WTC11 (cell line): ENCODE results near the gene FHOD1. TPM values are rescaled to one million over a fixed set of nuclear protein-coding genes. Genes with fewer than 3 reads are reported as not detected.

Source experiments
- ATAC-seq: fragments of 200-7000 bp; cut with Tn5 transposase; 2 replicates; pipeline ENCODE4 v1.10.0; 2021; ENCODE audit warnings: mild to moderate bottlenecking, moderate library complexity
- CTCF ChIA-PET: fragments of 300-600 bp; sonication (Branson Sonifier 250); formaldehyde crosslinking; loops from one replicate; lab custom pipeline; 2021; ENCODE audit warnings: antibody characterized with exemption; lab: Charles Lee
- POLR2A ChIA-PET: fragments of 350-600 bp; sonication (Branson Sonifier 250); formaldehyde crosslinking; loops from one replicate; lab custom pipeline; 2021; ENCODE audit warnings: antibody characterized with exemption; lab: Charles Lee
- DNase-seq: peaks from one replicate; pipeline ENCODE4 v3.0.0; 2021; ENCODE audit warnings: low spot score
- H3K27ac Mint-ChIP-seq: 2 replicates; pipeline ENCODE4 v1.8.0; 2021; ENCODE audit warnings: mixed read lengths
- H3K27me3 Mint-ChIP-seq: 2 replicates; pipeline ENCODE4 v1.8.0; 2021; ENCODE audit warnings: low read depth, mild to moderate bottlenecking, moderate library complexity, mixed read lengths
- H3K36me3 Mint-ChIP-seq: 2 replicates; pipeline ENCODE4 v1.8.0; 2021; ENCODE audit warnings: mixed read lengths
- H3K4me1 Mint-ChIP-seq: 2 replicates; pipeline ENCODE4 v1.8.0; 2022; ENCODE audit warnings: mixed read lengths
- H3K4me3 Mint-ChIP-seq: 2 replicates; pipeline ENCODE4 v1.8.0; 2021; ENCODE audit warnings: mild to moderate bottlenecking, moderate library complexity, mixed read lengths
- H3K9me3 Mint-ChIP-seq: 2 replicates; pipeline ENCODE4 v1.8.0; 2021; ENCODE audit warnings: mixed read lengths
- ATF6 ChIP-seq: sonication (generic); formaldehyde crosslinking; IDR thresholded peaks from 2 replicates; pipeline ENCODE4 v1.8.1; 2023; ENCODE audit warnings: mild to moderate bottlenecking, missing genetic modification reagents
- CDX4 ChIP-seq: fragments of 250-450 bp; sonication (Bioruptor Pico); IDR thresholded peaks from 2 replicates; pipeline ENCODE4 v1.9.0; 2021; ENCODE audit warnings: moderate library complexity, mild to moderate bottlenecking, inconsistent platforms, borderline replicate concordance
- E2F1 ChIP-seq: sonication (generic); formaldehyde crosslinking; IDR thresholded peaks from 2 replicates; pipeline ENCODE4 v1.8.0; 2022; ENCODE audit warnings: mild to moderate bottlenecking, missing genetic modification reagents
- EMX1 ChIP-seq: fragments of 250-450 bp; sonication (Bioruptor Pico); IDR thresholded peaks from 2 replicates; pipeline ENCODE4 v1.8.0; 2021; ENCODE audit warnings: mild to moderate bottlenecking
- ERG ChIP-seq: fragments of 250-450 bp; sonication (Bioruptor Pico); IDR thresholded peaks from 2 replicates; pipeline ENCODE4 v1.8.0; 2021; ENCODE audit warnings: mild to moderate bottlenecking
- GTF2I ChIP-seq: fragments of 250-450 bp; sonication (Bioruptor Pico); conservative IDR thresholded peaks from 2 replicates; pipeline ENCODE4 v1.4.0; 2021; ENCODE audit warnings: mild to moderate bottlenecking
- HMGA2 ChIP-seq: fragments of 250-450 bp; sonication (Bioruptor Pico); IDR thresholded peaks from 2 replicates; pipeline ENCODE4 v1.4.0; 2021; ENCODE audit warnings: mild to moderate bottlenecking, moderate library complexity
- JUN ChIP-seq: sonication (generic); formaldehyde crosslinking; IDR thresholded peaks from 2 replicates; pipeline ENCODE4 v1.8.0; 2023; ENCODE audit warnings: mild to moderate bottlenecking, missing genetic modification reagents
- MAX ChIP-seq: sonication (generic); formaldehyde crosslinking; IDR thresholded peaks from 2 replicates; pipeline ENCODE4 v1.8.0; 2022; ENCODE audit warnings: mild to moderate bottlenecking, missing genetic modification reagents
- NR1H2 ChIP-seq: sonication (generic); formaldehyde crosslinking; IDR thresholded peaks from 2 replicates; pipeline ENCODE4 v1.9.0; 2021; ENCODE audit warnings: mild to moderate bottlenecking, moderate library complexity, missing genetic modification reagents
- OVOL2 ChIP-seq: fragments of 250-450 bp; sonication (Bioruptor Pico); IDR thresholded peaks from 2 replicates; pipeline ENCODE4 v1.9.0; 2021; ENCODE audit warnings: mild to moderate bottlenecking, borderline replicate concordance
- PREB ChIP-seq: sonication (generic); formaldehyde crosslinking; IDR thresholded peaks from 2 replicates; pipeline ENCODE4 v1.8.1; 2022; ENCODE audit warnings: mild to moderate bottlenecking, missing genetic modification reagents, moderate library complexity, borderline replicate concordance
- RELA ChIP-seq: sonication (generic); formaldehyde crosslinking; IDR thresholded peaks from 2 replicates; pipeline ENCODE4 v1.8.1; 2022; ENCODE audit warnings: missing genetic modification reagents, mild to moderate bottlenecking, borderline replicate concordance
- SMAD4 ChIP-seq: sonication (generic); formaldehyde crosslinking; IDR thresholded peaks from 2 replicates; pipeline ENCODE4 v1.8.0; 2022; ENCODE audit warnings: mild to moderate bottlenecking, missing genetic modification reagents
- ZNF138 ChIP-seq: sonication (generic); formaldehyde crosslinking; conservative IDR thresholded peaks from 2 replicates; pipeline ENCODE4 v1.8.1; 2022; ENCODE audit warnings: mild to moderate bottlenecking, moderate library complexity, missing genetic modification reagents
- ZNF281 ChIP-seq: sonication (generic); formaldehyde crosslinking; IDR thresholded peaks from 2 replicates; pipeline ENCODE4 v1.8.0; 2023; ENCODE audit warnings: mild to moderate bottlenecking, missing genetic modification reagents
- ZNF396 ChIP-seq: fragments of 250-450 bp; sonication (Bioruptor Pico); IDR thresholded peaks from 2 replicates; pipeline ENCODE4 v1.8.0; 2021; ENCODE audit warnings: mild to moderate bottlenecking, moderate library complexity, borderline replicate concordance
- ZNF512 ChIP-seq: sonication (generic); formaldehyde crosslinking; IDR thresholded peaks from 2 replicates; pipeline ENCODE4 v1.8.1; 2022; ENCODE audit warnings: missing genetic modification reagents, borderline replicate concordance
- total RNA-seq: library from RNA; stranded (reverse); gene quantifications from 3 replicates; pipeline ENCODE4 v1.2.3, GENCODE V29; 2021

Gene FHOD1
- total RNA-seq, 1 experiment from 2014 or later, result 81.3 TPM

GRCh38 chr16:67260426-67261063, 13.3 kb upstream of the FHOD1 start:
- no peak for TF ChIP-seq GTF2I
- TF ChIP-seq OVOL2, result no peak
- no peak for TF ChIP-seq PREB (CRISPR knock-in tag)
- no peak for TF ChIP-seq E2F1 (CRISPR knock-in tag)
- TF ChIP-seq ZNF138, result no peak
- TF ChIP-seq EMX1 (CRISPR knock-in tag), result no peak
- TF ChIP-seq ZNF396 (CRISPR knock-in tag), result no peak
- TF ChIP-seq JUN (CRISPR knock-in tag), result no peak
- no peak for TF ChIP-seq ZNF512 (CRISPR knock-in tag)
- TF ChIP-seq CDX4 (CRISPR knock-in tag), result no peak
- TF ChIP-seq SMAD4 (CRISPR knock-in tag), result no peak
- no peak for TF ChIP-seq ATF6
- no peak for TF ChIP-seq NR1H2
- TF ChIP-seq HMGA2 (CRISPR knock-in tag), result no peak
- TF ChIP-seq ZNF281 (CRISPR knock-in tag), result no peak
- TF ChIP-seq ERG (CRISPR knock-in tag), result no peak
- TF ChIP-seq MAX (CRISPR knock-in tag), result no peak
- TF ChIP-seq RELA (CRISPR knock-in tag), result no peak
- peaks cover 4% of the 10 kb centered on the region; the same call in 1 of the 2 replicates for H3K4me1 Mint-ChIP-seq
- H3K27me3 Mint-ChIP-seq, result no peaks in the 10 kb centered on the region
- ATAC-seq (peak; percentile 67), DNase-seq (no peak)
- CTCF ChIA-PET, result interaction anchor here (0.5 to 3.7 kb wide), 49 partner anchors 8 to 300 kb away, joined by 3 to 92 read pairs (median 5); partner anchors contain the start of genes CES3, FHOD1, HSD11B2 and KCTD19
- H3K4me3 Mint-ChIP-seq, result no peak overlapping the region
- no peak overlapping the region for H3K27ac Mint-ChIP-seq
- POLR2A ChIA-PET, result interaction anchor here (0.7 to 1.9 kb wide), 3 partner anchors 14 to 517 kb away, joined by 3 to 14 read pairs (median 7); partner anchors contain the start of gene FHOD1
- H3K9me3 Mint-ChIP-seq, result no peaks in the 10 kb centered on the region
- no peaks in the 10 kb centered on the region for H3K36me3 Mint-ChIP-seq
